ENCODE measurements around the gene C16orf95.

DNA sequence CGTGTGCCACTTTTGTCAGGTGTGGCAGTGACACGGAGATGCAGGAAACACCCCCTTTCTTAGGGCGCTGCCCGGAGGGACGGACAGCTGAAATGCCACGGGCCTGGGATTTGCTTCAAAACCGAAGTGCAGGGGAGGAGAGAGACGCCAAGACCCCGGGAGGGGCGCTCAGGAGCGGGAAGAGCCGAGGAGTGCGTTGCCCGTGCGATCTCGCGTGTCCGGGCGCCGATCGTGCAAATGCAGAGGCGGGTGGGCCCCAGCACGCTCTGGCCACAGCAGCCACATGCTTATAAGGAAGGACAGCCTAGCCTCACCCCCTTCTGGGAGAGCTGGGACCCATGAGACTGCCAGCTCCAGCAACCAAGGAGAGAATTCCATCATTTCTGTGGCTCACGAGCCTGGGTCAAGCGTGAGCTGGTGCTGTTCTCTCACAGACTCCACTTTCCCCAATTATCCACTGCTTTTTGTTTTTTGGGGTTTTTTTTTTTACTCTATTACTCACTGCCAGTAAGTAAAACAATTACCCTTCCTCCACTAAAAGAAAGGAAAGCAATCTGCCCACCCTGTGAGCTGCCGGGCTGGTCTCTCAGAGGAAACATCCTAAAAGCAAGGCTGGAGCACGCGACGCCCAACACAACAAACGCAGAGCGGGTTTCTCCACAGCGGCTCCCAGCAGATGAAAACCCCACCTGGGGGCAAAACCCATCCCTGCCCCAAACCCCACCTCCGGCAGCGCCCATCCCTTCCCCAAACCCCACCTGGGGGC, 27.2 kb upstream of the C16orf95 start:
- TF ChIP-seq, protein P1, sequence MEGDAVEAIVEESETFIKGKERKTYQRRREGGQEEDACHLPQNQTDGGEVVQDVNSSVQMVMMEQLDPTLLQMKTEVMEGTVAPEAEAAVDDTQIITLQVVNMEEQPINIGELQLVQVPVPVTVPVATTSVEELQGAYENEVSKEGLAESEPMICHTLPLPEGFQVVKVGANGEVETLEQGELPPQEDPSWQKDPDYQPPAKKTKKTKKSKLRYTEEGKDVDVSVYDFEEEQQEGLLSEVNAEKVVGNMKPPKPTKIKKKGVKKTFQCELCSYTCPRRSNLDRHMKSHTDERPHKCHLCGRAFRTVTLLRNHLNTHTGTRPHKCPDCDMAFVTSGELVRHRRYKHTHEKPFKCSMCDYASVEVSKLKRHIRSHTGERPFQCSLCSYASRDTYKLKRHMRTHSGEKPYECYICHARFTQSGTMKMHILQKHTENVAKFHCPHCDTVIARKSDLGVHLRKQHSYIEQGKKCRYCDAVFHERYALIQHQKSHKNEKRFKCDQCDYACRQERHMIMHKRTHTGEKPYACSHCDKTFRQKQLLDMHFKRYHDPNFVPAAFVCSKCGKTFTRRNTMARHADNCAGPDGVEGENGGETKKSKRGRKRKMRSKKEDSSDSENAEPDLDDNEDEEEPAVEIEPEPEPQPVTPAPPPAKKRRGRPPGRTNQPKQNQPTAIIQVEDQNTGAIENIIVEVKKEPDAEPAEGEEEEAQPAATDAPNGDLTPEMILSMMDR (IDR thresholded peaks at IDR 0.05; ENCODE audit: low read depth, low read length): no peak
- no peak for TF ChIP-seq POLR2A (IDR thresholded peaks at IDR 0.05; ENCODE audit: extremely low read depth, insufficient read length)
